ENCODE results near the gene PTPN7.

The PTPN7 gene

DNA sequence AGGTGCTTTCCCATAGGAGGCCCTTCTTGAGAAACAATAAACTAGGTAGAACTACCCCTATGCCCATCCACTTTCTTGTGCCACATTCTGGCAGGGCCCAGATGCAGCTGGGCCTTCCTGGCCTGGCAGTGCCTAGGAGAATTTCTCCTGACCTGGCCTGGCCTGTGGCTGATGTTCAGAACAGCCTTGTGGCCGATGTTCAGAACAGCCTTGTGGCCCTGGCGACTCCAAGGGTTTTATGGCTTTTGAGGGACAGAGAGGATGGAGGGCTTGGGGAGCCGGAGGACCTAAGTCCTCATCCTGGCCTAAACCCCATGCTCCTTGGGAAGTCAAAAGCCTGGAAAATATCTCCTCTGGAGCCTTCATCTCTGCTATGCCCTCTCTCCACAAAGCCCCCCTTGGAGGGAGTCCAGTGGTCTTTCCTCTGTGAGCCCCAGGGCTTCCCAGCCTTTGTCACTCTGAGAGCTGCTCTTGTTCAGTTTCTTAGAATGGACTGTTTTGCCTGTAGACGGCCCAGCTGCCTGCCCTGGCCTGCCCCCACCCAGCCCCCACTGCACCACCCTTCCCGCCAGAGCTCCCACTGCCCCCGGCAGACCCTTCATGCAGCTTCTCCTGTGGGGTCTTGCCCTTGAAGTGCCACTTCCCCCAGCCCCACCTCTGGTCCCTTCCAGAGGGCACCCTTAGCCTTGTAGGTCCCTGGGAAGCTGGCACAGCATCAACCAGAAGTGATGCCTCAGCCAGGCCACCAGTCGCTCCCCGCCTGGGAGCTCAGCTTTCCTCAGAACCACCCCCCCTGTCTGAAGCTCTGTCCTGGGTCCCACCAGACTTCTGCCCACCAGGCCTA, 30.7 kb downstream of the PTPN7 start:
- no peak overlapping the region for H3K9ac ChIP-seq (ENCODE audit: low read length)
- no peaks in the 10 kb centered on the region for H3K4me1 ChIP-seq (ENCODE audit: low read length)
- no peak overlapping the region for H3K27ac ChIP-seq (ENCODE audit: low read length)
- no peaks in the 10 kb centered on the region for H3K79me2 ChIP-seq (ENCODE audit: low read length)
- peaks cover 24% of the 10 kb centered on the region for H3K36me3 ChIP-seq (replicated peaks; ENCODE audit: low read depth, low read length)
- no peak overlapping the region for H2AFZ ChIP-seq (ENCODE audit: low read depth, low read length)
- no peaks in the 10 kb centered on the region for H3K9me3 ChIP-seq (ENCODE audit: insufficient read depth, low read length)
- H3K27me3 ChIP-seq (ENCODE audit: low read depth, low read length) = 0 out of 2 replicates have a peak, but pooled peaks cover 5% of the 10 kb centered on the region
- H4K20me1 ChIP-seq (ENCODE audit: insufficient read depth, low read length) = no peaks in the 10 kb centered on the region
- TF ChIP-seq, protein P1, sequence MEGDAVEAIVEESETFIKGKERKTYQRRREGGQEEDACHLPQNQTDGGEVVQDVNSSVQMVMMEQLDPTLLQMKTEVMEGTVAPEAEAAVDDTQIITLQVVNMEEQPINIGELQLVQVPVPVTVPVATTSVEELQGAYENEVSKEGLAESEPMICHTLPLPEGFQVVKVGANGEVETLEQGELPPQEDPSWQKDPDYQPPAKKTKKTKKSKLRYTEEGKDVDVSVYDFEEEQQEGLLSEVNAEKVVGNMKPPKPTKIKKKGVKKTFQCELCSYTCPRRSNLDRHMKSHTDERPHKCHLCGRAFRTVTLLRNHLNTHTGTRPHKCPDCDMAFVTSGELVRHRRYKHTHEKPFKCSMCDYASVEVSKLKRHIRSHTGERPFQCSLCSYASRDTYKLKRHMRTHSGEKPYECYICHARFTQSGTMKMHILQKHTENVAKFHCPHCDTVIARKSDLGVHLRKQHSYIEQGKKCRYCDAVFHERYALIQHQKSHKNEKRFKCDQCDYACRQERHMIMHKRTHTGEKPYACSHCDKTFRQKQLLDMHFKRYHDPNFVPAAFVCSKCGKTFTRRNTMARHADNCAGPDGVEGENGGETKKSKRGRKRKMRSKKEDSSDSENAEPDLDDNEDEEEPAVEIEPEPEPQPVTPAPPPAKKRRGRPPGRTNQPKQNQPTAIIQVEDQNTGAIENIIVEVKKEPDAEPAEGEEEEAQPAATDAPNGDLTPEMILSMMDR (IDR thresholded peaks at IDR 0.05; ENCODE audit: low read depth, low read length) = no peak
- no peak for TF ChIP-seq EZH2phosphoT487 (IDR thresholded peaks at IDR 0.05; ENCODE audit: low read depth)
- H3K4me2 ChIP-seq (ENCODE audit: low read length) = no peak overlapping the region
- H3K4me3 ChIP-seq (ENCODE audit: low read length) = no peak overlapping the region

DNA sequence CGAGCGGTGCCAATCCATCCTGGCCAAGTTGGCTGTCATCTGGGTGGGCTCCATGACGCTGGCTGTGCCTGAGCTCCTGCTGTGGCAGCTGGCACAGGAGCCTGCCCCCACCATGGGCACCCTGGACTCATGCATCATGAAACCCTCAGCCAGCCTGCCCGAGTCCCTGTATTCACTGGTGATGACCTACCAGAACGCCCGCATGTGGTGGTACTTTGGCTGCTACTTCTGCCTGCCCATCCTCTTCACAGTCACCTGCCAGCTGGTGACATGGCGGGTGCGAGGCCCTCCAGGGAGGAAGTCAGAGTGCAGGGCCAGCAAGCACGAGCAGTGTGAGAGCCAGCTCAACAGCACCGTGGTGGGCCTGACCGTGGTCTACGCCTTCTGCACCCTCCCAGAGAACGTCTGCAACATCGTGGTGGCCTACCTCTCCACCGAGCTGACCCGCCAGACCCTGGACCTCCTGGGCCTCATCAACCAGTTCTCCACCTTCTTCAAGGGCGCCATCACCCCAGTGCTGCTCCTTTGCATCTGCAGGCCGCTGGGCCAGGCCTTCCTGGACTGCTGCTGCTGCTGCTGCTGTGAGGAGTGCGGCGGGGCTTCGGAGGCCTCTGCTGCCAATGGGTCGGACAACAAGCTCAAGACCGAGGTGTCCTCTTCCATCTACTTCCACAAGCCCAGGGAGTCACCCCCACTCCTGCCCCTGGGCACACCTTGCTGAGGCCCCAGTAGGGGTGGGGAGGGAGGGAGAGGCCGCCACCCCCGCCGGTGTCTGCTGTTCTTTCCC, 32.4 kb downstream of the PTPN7 start:
- Histone ChIP-seq H4K20me1 (ENCODE audit: insufficient read depth, low read length) (no peaks in the 10 kb centered on the region), H3K9me3 (ENCODE audit: insufficient read depth, low read length) (no peaks in the 10 kb centered on the region), H3K4me2 (ENCODE audit: low read length) (no peak overlapping the region), H3K9ac (ENCODE audit: low read length) (no peak overlapping the region), H3K36me3 (replicated peaks; ENCODE audit: low read depth, low read length) (peaks cover 10% of the 10 kb centered on the region), H3K4me1 (ENCODE audit: low read length) (no peaks in the 10 kb centered on the region), H3K4me3 (ENCODE audit: low read length) (no peak overlapping the region), H3K27me3 (ENCODE audit: low read depth, low read length) (peaks cover 20% of the 10 kb centered on the region), H2AFZ (ENCODE audit: low read depth, low read length) (no peak overlapping the region), H3K79me2 (ENCODE audit: low read length) (no peaks in the 10 kb centered on the region), H3K27ac (ENCODE audit: low read length) (no peak overlapping the region)
- TF ChIP-seq, protein P1 (IDR thresholded peaks at IDR 0.05; ENCODE audit: low read depth, low read length) = no peak
- no peak for TF ChIP-seq EZH2phosphoT487 (IDR thresholded peaks at IDR 0.05; ENCODE audit: low read depth)

DNA sequence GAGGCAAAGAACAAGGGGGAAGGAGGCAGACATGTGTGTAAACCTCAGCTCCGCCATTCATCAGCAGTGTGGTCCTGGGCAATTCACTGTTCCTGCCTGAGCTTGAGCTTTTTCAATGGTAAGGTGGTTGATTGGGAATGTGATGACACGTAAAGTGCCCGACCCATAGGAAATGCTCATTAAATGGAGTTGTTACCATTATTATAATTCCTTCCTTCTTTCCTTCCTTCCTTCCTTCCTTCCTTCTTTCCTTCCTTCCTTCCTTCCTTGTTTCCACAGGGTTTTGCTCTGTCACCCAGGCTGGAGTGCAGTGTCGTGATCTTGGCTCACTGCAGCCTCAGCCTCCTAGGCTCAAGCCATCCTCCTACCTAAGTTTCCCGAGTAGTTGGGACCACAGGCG, 33.3 kb downstream of the PTPN7 start:
- Histone ChIP-seq H2AFZ (ENCODE audit: low read depth, low read length) (no peak overlapping the region), H3K27ac (ENCODE audit: low read length) (no peak overlapping the region), H3K36me3 (replicated peaks; ENCODE audit: low read depth, low read length) (peaks cover 1% of the 10 kb centered on the region), H3K9me3 (ENCODE audit: insufficient read depth, low read length) (no peaks in the 10 kb centered on the region), H3K27me3 (ENCODE audit: low read depth, low read length) (peaks cover 20% of the 10 kb centered on the region), H3K4me1 (ENCODE audit: low read length) (no peaks in the 10 kb centered on the region), H3K4me2 (ENCODE audit: low read length) (no peak overlapping the region), H3K79me2 (ENCODE audit: low read length) (no peaks in the 10 kb centered on the region), H3K4me3 (ENCODE audit: low read length) (no peak overlapping the region), H3K9ac (ENCODE audit: low read length) (no peak overlapping the region), H4K20me1 (ENCODE audit: insufficient read depth, low read length) (no peaks in the 10 kb centered on the region)
- TF ChIP-seq, protein P1 (IDR thresholded peaks at IDR 0.05; ENCODE audit: low read depth, low read length) = no peak
- no peak for TF ChIP-seq EZH2phosphoT487 (IDR thresholded peaks at IDR 0.05; ENCODE audit: low read depth)

DNA sequence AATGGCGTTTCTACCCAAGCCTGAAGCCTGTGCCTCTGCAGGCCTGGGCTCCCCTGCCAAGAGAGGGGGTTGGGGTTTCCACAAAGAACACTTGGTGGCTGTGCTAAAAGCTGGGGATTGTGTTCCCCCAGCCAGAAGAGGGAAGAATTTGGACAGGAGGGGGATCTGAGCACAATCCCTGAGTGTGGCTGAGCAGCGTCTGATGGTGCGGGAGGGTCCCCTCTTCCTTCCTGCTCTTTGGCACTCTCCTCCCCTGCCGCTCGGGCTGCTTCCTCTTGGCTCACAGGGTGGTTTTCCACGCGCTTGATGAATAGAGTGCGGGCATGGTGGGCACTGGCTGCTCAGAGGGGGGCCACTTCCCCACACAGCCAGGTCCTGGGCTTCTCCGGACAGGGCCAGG, 34.0 kb downstream of the PTPN7 start:
- no peaks in the 10 kb centered on the region for H3K36me3 ChIP-seq (replicated peaks; ENCODE audit: low read depth, low read length)

More for the DNA sequence above, 34.0 kb downstream of the PTPN7 start:
- Histone ChIP-seq H3K79me2 (ENCODE audit: low read length) (no peaks in the 10 kb centered on the region), H2AFZ (ENCODE audit: low read depth, low read length) (no peak overlapping the region), H3K4me3 (ENCODE audit: low read length) (no peak overlapping the region), H3K9ac (ENCODE audit: low read length) (no peak overlapping the region), H3K9me3 (ENCODE audit: insufficient read depth, low read length) (no peaks in the 10 kb centered on the region), H4K20me1 (ENCODE audit: insufficient read depth, low read length) (no peaks in the 10 kb centered on the region), H3K27me3 (ENCODE audit: low read depth, low read length) (peaks cover 21% of the 10 kb centered on the region), H3K4me1 (ENCODE audit: low read length) (no peaks in the 10 kb centered on the region), H3K4me2 (ENCODE audit: low read length) (no peak overlapping the region), H3K27ac (ENCODE audit: low read length) (no peak overlapping the region)
- TF ChIP-seq EZH2phosphoT487 (IDR thresholded peaks at IDR 0.05; ENCODE audit: low read depth) = no peak
- TF ChIP-seq, protein P1 (IDR thresholded peaks at IDR 0.05; ENCODE audit: low read depth, low read length) = no peak

Data from OCI-LY3 (cell line).